GM12874 (cell line): ENCODE results near the gene DCDC2C.

ENCODE experiments used
- CTCF ChIP-seq: IDR thresholded peaks from 2 replicates; pipeline ENCODE4 v1.5.1; 2011; ENCODE audit warnings: low read depth, mild to moderate bottlenecking, control low read depth, low read length, moderate library complexity; ENCODE audit not compliant: insufficient read depth

Gene DCDC2C

DNA sequence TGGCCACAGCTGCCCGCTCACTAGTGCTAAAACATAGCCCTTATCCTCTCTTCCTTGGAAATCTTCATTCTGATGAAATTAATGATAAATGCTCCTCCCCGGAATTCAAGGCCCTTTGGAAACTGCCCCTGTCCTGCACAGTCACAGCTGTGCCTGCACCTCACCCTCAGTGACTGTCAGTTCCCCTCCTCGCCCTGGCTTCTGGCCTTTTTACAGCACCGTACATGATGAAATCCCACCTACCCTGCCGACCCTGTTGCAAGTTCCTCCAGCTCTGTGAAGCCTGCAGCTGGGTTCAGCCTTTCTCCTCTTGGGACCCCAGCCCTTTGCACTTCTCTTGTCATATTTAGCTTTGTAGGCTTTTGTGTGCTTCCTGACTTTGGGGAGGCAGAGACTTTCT, 48.4 kb downstream of the DCDC2C start:
- TF ChIP-seq CTCF = no peak

DNA sequence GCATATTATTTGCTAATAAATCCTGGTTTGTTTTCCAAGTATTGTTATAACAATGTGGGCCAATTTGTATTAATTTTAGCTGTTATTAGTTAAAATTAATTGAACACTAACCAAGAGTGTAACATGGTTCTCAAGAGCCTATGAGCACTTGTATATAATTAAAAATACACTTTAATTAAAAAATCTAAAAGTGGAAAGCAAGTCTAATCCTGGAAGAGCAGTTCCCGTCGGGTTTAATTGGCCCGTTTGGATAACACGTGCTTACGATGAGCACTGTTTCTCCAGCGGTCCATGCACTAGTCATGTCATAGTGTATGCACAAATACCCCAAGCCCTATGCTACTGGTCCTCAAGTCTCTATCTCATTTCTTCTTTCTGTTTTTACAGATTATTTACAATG, 49.0 kb downstream of the DCDC2C start:
- TF ChIP-seq CTCF = no peak

GRCh38 chr2:3753561-3753960, 50.2 kb downstream of the DCDC2C start:
- TF ChIP-seq CTCF = no peak

DNA sequence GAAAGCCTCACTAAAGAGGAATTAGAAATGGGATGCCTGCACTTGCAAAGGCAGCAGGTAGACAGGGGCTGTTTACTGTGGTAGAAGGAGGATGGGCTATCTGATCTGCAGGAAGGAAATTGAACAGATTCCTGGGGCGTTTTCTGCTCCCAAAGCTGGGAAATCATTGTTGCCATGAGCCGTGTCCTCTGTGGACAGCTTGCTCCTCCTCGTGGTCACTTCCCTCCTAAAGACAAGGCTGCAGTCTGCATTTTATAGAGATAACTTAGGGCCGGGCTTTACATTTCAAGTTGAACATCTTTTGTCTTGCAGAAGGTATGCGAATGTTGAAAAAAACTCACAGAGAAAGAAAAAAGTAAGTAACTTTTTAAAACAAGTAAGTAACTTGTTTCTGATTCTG, 50.9 kb downstream of the DCDC2C start:
- no peak for TF ChIP-seq CTCF

GRCh38 chr2:3754795-3755194, 51.4 kb downstream of the DCDC2C start:
- TF ChIP-seq CTCF = no peak

DNA sequence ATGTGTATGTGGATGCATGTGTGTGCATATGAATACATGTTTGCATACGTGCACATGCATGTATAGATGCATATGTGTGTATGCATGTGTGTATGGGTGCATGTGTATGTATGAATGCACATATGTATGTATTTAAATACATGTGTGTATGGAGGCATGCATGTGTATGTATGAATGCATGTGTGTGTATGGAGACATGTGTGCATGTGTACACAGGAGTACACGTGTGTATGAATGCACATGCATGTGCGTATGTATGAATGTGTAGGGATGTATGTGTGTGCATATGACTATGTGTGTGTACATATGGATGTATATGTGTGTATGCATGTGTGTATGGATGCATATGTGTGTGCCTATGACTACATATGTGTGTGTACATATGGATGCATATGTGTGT, 51.9 kb downstream of the DCDC2C start:
- no peak for TF ChIP-seq CTCF

- no peak for TF ChIP-seq CTCF
Observed at GRCh38 chr2:3756306-3756705, 52.9 kb downstream of the DCDC2C start.

DNA sequence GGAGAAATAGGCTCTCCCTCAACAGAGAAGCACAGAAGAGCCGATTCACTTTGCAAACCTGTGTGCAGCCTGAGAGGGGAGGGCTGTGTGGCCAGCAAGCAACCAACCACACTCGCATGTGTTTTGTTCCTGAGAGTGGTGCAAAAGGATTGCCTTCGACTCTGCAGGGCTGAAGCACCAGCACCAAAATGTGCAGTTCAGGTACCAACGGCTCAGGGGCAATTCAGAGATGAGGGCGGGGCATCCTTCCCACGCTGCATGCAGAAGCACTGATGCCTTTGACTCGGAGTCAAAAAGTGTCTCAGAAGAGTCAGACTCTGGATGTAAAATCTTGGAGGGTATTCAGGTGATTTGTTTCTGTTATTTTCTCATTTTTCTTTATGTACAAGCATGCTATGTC, 55.5 kb downstream of the DCDC2C start:
- TF ChIP-seq CTCF = no peak
